ENCODE data around the gene IL22. TPM values are rescaled to one million over a fixed set of nuclear protein-coding genes. Genes with fewer than 3 reads are reported as not detected.

Gene IL22
- total RNA-seq, 1 experiment from 2014 or later, result not detected

- Histone ChIP-seq H3K4me3 (ENCODE audit: low read depth, low read length, poor library complexity, severe bottlenecking) (no peak overlapping the region), H3K4me1 (ENCODE audit: insufficient read depth, low read length, poor library complexity, severe bottlenecking) (no peaks in the 10 kb centered on the region), H3K27ac (ENCODE audit: low read depth, low read length, poor library complexity, severe bottlenecking) (no peak overlapping the region), H3K27me3 (replicated peaks; ENCODE audit: insufficient read depth, low read depth, low read length, poor library complexity) (peaks cover 24% of the 10 kb centered on the region), H3K9me3 (ENCODE audit: low read depth, low read length, poor library complexity, severe bottlenecking) (no peaks in the 10 kb centered on the region), H3K36me3 (ENCODE audit: insufficient read depth, low read length, poor library complexity, severe bottlenecking) (no peaks in the 10 kb centered on the region)
- no peak for DNase-seq (ENCODE audit: low spot score)
- POLR2A ChIA-PET (ENCODE audit: low non-redundant PET), result no interaction called here
- intact Hi-C loops (cut with micrococcal nuclease; ENCODE audit: unreplicated experiment), result no loop called here
- TF ChIP-seq CTCF (conservative IDR thresholded peaks at IDR 0.05; ENCODE audit: low read depth, low read length), result no peak
- no peak for TF ChIP-seq EZH2 (IDR thresholded peaks at IDR 0.05; ENCODE audit: borderline replicate concordance, low read depth, low read length, poor library complexity, severe bottlenecking)
- BruUV-seq (replicated peaks), result no TSS peak
- CTCF ChIA-PET, result no interaction called here
Measured at GRCh38 chr12:68264158-68264855, 10.9 kb upstream of the IL22 start.

- DNase-seq (ENCODE audit: low spot score), result no peak
- BruUV-seq (replicated peaks), result no TSS peak
- no peaks in the 10 kb centered on the region for H3K4me1 ChIP-seq (ENCODE audit: insufficient read depth, low read length, poor library complexity, severe bottlenecking)
- H3K36me3 ChIP-seq (ENCODE audit: insufficient read depth, low read length, poor library complexity, severe bottlenecking), result no peaks in the 10 kb centered on the region
- CTCF ChIA-PET, result no interaction called here
- POLR2A ChIA-PET (ENCODE audit: low non-redundant PET), result no interaction called here
- intact Hi-C loops (cut with micrococcal nuclease; ENCODE audit: unreplicated experiment), result no loop called here
- TF ChIP-seq EZH2 (IDR thresholded peaks at IDR 0.05; ENCODE audit: borderline replicate concordance, low read depth, low read length, poor library complexity, severe bottlenecking) (no peak), CTCF (conservative IDR thresholded peaks at IDR 0.05; ENCODE audit: low read depth, low read length) (no peak)
- no peak overlapping the region for H3K27ac ChIP-seq (ENCODE audit: low read depth, low read length, poor library complexity, severe bottlenecking)
- H3K9me3 ChIP-seq (ENCODE audit: low read depth, low read length, poor library complexity, severe bottlenecking), result no peaks in the 10 kb centered on the region
- no peak overlapping the region for H3K4me3 ChIP-seq (ENCODE audit: low read depth, low read length, poor library complexity, severe bottlenecking)
- peaks cover 28% of the 10 kb centered on the region for H3K27me3 ChIP-seq (replicated peaks; ENCODE audit: insufficient read depth, low read depth, low read length, poor library complexity)
Measured at GRCh38 chr12:68263366-68263765, 10.0 kb upstream of the IL22 start.

GRCh38 chr12:68261896-68262295 is 8.5 kb upstream of the IL22 start:
- no peaks in the 10 kb centered on the region for H3K36me3 ChIP-seq (ENCODE audit: insufficient read depth, low read length, poor library complexity, severe bottlenecking)
- TF ChIP-seq EZH2 (IDR thresholded peaks at IDR 0.05; ENCODE audit: borderline replicate concordance, low read depth, low read length, poor library complexity, severe bottlenecking), result no peak
- no peak for TF ChIP-seq CTCF (conservative IDR thresholded peaks at IDR 0.05; ENCODE audit: low read depth, low read length)
- intact Hi-C loops (cut with micrococcal nuclease; ENCODE audit: unreplicated experiment), result no loop called here
- no peaks in the 10 kb centered on the region for H3K9me3 ChIP-seq (ENCODE audit: low read depth, low read length, poor library complexity, severe bottlenecking)
- no peak overlapping the region for H3K4me3 ChIP-seq (ENCODE audit: low read depth, low read length, poor library complexity, severe bottlenecking)
- ChIA-PET CTCF (no interaction called here), POLR2A (ENCODE audit: low non-redundant PET) (no interaction called here)
- BruUV-seq (replicated peaks), result no TSS peak
- no peak for DNase-seq (ENCODE audit: low spot score)
- no peak overlapping the region for H3K27ac ChIP-seq (ENCODE audit: low read depth, low read length, poor library complexity, severe bottlenecking)
- H3K4me1 ChIP-seq (ENCODE audit: insufficient read depth, low read length, poor library complexity, severe bottlenecking), result no peaks in the 10 kb centered on the region
- H3K27me3 ChIP-seq (replicated peaks; ENCODE audit: insufficient read depth, low read depth, low read length, poor library complexity), result peaks cover 28% of the 10 kb centered on the region

Data from A673 (cell line).